ENCODE data around the gene COL15A1.

COL15A1 gene

GRCh38 chr9:99040911-99041582 lies 97.3 kb downstream of the COL15A1 start:
- DNase-seq = no peak

DNA sequence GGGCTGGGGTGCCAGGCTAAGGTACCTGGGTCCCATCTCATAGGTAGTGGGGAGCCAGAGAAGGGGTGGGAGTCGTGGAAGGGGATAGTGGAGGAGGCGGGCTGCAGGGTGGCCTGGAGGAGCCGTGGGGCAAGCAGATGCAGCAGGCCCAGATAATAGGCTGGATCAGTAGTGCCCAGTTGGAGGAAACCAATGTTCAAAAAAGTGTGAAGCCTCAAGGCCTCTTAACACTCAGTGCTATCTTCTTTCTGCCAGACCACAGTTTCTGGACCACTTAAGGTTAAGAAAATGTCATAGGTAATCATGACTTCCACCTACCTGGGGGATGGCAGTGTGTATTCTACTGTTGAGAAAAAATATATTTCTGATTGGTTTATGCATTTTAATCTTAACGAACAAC lies 97.9 kb downstream of the COL15A1 start:
- DNase-seq = no peak

DNA sequence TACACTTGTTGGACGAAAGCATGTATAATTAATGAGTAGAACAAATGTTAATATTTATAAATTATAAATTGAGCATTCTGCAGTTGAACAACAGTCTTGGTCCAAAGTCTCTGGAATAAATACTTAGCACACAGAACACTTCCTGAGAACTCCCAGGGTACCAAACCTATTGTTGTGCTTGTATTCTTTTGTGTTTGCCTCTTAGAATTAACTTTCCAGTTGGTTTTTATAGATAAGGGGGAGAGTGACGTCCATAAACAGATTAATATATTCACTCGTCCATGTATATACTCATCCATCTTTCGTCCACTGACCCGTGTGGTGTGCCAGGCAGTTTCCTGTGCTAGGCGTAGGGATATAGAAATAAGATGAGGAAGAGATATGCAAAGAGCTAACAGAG lies 98.9 kb downstream of the COL15A1 start:
- no peak for DNase-seq

DNA sequence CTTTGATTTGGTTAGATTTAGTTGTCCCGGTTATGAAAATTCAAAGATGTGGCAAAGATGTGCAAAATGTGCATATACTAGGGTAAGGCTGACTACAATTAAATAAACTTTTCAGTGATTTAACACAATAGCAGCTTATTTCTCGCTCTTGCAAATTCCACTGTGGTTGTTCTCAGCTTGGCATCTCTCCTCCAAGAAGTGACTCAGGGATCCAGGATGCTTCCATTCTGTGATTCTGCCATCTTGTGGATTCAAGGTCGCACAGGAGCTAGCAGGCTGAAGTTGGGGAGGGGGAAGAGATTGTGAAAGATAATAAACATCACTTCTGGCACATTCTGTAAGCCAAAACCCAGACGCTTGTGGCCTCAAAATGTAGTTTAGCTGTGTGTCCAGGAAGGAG lies 101.1 kb downstream of the COL15A1 start:
- no peak for DNase-seq

GRCh38 chr9:99046068-99046467 lies 102.4 kb downstream of the COL15A1 start:
- DNase-seq = no peak

DNA sequence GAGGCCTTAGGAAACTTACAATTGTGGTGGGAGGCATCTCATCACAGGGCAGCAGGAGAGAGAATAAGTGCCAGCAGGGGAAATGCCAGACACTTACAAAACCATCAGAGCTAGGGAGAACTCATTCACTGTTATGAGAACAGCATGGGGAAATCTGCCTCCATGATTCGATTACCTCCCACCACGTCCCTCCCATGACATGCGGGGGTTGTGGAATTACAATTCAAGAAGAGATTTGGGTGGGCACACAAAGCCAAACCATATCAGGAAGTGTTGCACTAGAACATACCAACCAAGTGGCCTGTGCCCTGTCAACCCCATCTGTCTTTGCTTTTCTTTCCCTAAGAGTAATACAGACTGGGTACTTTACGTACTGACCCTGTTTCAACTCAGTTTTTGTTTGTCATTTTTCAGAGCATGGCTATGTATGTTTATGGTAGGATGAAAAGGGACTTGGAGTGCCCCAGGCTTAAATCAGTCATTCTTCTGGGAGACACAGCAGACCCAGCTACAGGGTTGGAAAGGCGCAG lies 102.9 kb downstream of the COL15A1 start:
- no peak for DNase-seq

GRCh38 chr9:99049228-99049627 lies 105.5 kb downstream of the COL15A1 start:
- DNase-seq = no peak

- DNase-seq = no peak
Measured at GRCh38 chr9:99049641-99050040, 105.9 kb downstream of the COL15A1 start.

DNA sequence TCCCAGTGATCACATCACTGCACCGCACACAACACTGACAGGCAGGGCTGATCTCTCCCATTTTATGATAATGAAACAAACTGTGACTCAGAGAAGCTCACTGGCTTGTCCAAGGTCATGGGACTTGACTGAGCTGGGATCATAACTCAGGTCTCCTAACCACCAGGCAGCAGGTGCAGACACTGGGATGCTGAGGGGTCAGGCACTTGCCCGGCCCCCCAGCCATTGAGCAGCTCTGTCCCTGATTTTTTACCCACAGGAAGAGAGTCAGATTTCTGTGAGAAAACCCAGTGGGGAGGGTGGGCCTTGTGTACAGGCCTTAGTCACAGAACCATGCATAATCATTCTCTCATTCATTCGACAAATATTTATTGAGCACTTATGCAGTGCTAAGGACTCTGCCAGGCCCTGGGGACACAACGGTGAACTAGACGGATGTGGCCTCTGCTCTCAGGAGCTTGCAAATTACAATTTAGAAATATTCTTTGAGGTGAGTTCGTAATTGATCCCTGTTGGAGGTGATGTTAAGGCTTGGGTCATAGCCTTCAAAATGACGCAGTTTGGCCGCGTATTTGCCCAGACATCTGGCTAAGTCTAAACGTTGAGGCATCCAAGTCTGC lies 106.7 kb downstream of the COL15A1 start:
- DNase-seq = no peak

- DNase-seq = no peak
Measured at GRCh38 chr9:99050924-99051323, 107.2 kb downstream of the COL15A1 start.

DNA sequence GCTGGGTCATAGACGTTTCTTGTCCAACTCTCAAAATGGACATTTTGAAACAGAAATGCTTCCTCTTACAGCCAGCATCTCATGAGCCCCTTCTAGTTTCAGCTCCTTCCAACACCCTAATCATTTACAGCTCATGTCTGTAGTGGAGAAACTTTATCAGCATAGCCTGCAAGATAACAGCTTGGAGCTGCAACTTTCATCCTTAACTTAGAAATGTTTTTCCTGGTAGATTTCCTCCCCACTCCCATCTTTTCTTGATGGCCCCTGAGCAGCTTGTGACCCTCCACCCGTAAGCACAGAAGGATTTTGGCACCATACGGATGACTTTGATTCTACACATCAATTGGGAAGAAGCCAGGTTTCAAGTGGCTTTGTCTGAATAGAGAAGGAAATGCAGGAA lies 107.7 kb downstream of the COL15A1 start:
- DNase-seq = no peak

DNA sequence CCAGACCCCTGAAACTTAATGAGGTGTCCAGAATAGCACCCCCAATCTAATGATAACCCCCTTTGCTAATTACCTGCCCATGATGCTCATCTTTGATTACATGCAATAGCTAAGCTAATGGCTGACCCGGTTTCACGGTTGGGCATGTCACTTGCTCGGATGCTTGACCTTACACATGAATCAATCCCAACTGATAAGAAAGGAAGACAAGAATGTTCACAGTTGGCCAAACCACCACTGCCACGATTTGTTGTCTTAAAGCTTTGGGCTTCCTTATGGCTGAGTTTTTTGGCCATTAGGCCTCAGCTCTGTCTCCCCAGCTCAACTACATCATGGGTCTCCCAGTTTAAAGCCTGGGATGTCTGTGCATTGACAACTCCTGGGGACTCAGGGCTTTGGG lies 108.1 kb downstream of the COL15A1 start:
- no peak for DNase-seq

DNA sequence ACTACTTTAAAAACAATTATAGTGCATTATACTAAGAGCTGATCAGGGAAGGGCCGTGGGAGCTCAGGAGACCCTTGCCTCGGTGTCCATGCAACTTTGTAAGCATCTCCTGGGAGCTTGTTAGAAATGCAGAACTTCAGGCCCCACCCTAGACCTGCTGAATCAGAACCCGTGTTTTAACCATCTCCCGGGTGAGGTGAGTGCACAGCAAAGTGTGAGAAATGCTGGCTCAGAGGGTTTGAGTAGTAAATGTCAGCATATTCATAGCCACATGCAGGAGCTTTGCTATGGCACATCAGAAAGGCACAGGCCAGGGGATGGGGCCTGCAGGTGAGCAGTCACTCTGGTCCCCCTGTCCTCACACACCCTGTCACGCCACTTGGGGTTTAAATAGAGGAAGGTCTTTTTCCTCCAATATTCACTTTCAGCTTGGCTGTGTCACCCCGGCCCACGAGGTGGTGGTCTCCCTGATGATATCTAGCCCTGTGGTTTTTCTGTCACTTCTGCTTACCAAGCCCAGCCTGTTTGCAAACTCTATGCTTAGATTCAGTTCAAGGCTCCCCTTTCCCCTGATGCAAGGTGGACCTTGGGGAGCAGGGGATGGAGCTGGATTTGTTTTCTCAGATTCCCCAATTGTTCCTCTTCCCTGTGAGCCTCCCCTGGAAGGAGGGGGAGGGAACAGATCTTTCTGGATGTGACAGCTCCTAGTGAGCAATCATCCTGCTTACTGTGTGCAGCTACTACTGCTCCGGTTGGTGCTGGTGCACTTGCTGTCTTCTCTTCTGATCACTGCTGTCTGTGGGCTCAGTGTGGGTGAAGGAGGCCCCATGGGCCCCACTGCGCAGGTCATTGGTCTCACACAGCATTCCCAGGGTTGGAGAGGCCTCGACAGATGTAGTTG lies 109.4 kb downstream of the COL15A1 start:
- DNase-seq = no peak

DNA sequence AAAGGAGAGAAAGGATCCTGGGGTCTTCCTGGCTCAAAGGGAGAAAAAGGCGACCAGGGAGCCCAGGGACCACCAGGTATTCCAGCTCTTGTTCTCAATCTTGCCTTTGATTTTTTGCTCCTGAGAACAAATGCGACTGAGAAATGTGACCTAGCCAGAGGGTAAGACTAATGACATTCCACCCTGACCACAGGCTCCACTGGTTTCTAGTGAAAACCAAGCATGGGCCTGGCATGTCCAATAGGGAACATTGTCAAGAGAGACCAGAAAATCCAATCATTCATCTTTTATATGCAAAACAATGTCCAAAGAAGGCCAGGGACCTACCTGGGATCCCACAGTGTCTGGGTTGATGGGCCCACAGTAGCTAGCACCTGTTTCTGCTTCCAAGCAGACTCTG lies 110.9 kb downstream of the COL15A1 start:
- no peak for DNase-seq

GRCh38 chr9:99055384-99055783 lies 111.7 kb downstream of the COL15A1 start:
- DNase-seq = no peak

DNA sequence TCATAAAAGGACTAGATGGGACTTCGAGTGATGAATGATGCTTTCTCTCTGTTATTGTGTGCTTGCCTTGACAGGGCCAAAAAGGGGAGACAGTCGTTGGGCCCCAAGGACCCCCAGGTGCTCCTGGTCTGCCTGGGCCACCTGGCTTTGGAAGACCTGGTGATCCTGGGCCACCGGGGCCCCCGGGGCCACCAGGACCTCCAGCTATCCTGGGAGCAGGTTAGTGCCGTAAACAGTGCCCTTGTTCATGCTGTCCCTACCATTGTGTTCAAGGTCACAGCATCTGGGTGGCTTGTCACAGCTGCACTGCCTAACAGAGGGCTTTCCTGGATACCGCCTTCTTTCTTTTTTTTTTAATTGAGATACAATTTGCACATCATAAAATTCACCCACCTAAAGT lies 112.5 kb downstream of the COL15A1 start:
- DNase-seq = no peak

DNA sequence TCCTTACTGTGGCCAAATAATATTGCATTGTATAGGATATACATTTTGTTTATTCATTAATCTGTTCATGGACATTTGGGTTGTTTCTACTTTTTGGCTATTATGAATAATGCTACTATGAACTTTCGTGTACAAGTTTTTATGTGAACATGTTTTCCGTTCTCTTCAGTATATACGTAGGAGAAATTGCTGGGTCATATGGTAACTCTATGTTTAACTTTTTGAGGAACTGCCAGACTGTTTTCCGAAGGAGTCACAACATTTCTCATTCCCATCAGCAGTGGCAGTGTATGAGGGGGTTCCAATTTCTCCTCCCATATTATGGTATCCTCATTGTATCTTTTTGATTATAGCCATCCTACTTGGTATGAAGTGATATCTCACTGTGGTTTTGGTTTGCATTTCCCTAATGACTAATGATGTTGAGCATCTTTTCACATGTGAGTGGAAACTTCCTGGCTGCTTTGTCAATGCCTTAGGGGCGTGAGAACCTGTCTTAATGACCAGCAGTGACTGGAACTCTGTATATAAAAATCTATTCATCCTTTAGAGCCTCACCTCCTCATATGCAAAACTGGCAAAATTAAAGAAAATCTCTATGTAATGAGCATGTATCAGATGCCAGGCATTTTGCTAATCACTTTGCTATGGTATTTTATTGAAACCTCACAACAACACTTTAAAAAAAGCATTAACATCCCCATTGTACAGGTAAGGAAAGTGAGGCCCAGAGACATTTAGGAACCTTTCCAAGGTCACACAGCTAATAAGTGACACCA lies 113.4 kb downstream of the COL15A1 start:
- no peak for DNase-seq

DNA sequence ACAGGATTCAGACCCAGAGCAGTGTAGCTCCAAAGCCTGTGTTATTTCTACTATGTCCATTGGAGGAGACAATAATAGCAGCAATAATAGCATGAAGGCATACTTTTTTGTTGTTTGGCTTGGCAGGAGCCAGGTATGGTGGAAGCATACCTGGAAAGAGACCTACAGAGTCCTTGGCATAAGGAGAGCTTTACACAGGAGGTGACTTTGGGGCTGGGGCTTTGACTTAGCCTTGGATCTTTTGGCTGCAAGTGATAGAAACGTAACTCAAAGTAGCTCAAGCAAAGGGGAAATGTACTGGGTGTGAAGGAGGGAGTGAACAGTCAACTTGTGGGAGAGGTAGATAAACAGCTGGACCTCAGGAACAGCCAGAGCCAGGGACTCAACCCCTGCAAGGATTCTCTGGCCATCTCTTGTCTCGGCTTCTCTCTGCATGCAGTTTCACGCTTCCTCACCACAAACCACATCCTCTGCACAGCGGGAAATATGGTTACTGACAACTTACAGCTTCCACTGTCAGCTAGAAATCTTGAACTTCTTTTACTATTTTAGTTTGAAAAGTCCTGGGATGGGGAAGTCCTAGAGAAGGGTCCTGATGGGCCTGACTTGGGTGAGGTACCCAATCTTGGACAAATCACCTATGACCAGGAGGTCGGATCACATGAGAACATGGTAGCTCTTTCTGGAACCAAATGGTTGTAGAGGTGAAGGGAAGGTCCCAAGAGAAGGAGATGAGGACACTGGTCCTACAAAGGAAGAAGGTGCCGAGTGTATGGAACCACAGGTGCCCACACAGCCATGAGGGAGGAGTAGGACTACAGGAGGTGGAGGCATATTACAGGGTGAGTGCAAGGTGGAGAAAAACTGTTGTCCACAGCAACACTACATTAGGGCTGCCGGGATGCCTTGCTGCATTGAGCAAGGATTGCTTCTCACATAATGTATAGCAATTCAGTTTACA lies 114.2 kb downstream of the COL15A1 start:
- DNase-seq = no peak

DNA sequence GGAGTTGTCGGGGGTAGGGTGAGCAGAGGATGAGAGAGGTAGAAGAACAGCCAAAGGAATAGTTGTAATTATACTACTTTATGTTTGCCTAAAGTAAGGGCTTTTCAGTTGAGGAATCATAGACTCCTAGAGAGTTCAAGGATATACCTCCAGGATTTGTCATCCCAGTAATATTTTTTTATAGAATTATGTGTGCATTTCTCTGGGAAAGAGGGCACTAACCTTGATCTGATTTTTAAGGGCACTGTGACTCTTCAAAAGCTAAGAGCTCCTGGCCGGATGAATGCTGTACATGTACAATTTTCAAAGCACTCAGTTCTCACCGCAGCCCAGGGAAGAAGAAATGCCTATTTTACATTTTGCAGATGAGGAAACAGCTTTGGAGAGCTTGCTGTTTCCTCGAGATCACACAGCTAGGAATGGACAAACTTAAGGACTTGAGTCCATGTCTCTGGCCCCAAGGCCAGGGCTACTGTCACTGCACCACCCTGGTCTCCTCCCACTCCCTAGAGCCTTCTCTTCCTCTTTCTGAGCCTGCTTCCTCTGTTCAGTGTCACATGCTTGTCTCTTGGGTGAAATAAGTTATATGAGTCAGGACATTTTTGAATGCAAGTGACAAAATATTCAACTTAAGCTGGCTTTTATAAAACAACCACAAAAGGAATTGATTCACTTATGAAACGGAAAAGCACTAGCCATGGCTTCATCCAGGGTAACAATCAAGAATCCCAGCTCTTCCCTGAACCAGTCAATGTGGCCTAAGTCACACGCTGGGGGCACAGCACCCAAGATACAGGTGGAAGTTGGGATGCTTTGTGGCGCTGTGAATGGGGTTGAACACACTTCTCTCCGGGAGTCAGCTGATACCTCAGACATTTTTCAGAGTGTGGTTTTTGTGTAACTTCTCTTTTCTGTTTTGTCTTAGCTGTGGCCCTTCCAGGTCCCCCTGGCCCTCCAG lies 115.5 kb downstream of the COL15A1 start:
- no peak for DNase-seq

DNA sequence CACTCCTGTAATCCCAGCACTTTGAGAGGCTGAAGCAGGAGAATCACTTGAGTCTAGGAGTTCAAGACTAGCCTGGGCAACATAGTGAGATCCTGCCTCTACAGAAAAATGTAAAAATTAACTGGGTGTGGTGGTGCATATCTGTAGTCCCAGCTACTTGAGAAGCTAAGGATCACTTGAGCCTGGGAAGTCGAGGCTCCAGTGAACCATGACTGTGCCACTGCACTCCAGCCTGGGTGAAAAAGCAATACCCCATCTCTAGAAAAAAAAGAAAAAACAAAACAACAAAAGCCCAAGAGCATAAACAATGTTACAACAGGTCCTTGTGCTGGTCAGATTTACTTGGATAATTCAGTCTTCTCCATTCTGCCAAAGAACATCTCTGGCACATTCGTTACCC lies 116.9 kb downstream of the COL15A1 start:
- peak; percentile 25 for DNase-seq

All from DMS79 treated with DMSO at 0.1 percent for 48 hours (cell line).